Right kidney (tissue), 9 donors: ENCODE results near the gene SLC2A4RG.

Experiments used
- DNase-seq: peaks from one replicate; pipeline ENCODE4 v3.0.0-alpha.2; 2016
- long read RNA-seq, 8 donors: transcript quantifications; one replicate each; lab custom pipeline, GENCODE V29; 2026

SLC2A4RG gene
- long read RNA-seq, donor 1, transcript SLC2A4RG-201 (8 exons, 1,731 nt) = major isoform, 24 of 75 reads
- long read RNA-seq, donor 1, partial matches to known transcripts = 48 of 75 reads
- long read RNA-seq, donor 1, other reads (novel, unspliced or antisense) = 0 of 75 reads
- long read RNA-seq, donor 2, transcript SLC2A4RG-201 (8 exons, 1,731 nt) = major isoform, 29 of 49 reads
- long read RNA-seq, donor 2, partial matches to known transcripts = 19 of 49 reads
- long read RNA-seq, donor 2, other reads (novel, unspliced or antisense) = 0 of 49 reads
- long read RNA-seq, donor 3, transcript SLC2A4RG-201 (8 exons, 1,731 nt) = major isoform, 13 of 28 reads
- long read RNA-seq, donor 3, partial matches to known transcripts = 15 of 28 reads
- long read RNA-seq, donor 3, other reads (novel, unspliced or antisense) = 0 of 28 reads
- long read RNA-seq, donor 4, transcript SLC2A4RG-201 (8 exons, 1,731 nt) = major isoform, 13 of 43 reads
- long read RNA-seq, donor 4, partial matches to known transcripts = 29 of 43 reads
- long read RNA-seq, donor 4, other reads (novel, unspliced or antisense) = 0 of 43 reads
- long read RNA-seq, donor 5, transcript SLC2A4RG-201 (8 exons, 1,731 nt) = major isoform, 26 of 38 reads
- long read RNA-seq, donor 5, partial matches to known transcripts = 8 of 38 reads
- long read RNA-seq, donor 5, other reads (novel, unspliced or antisense) = 0 of 38 reads
- long read RNA-seq, donor 6, transcript SLC2A4RG-201 (8 exons, 1,731 nt) = major isoform, 26 of 60 reads
- long read RNA-seq, donor 6, partial matches to known transcripts = 33 of 60 reads
- long read RNA-seq, donor 6, other reads (novel, unspliced or antisense) = 0 of 60 reads
- long read RNA-seq, donor 7, transcript SLC2A4RG-208 (2 exons, 502 nt) = minor isoform, 5 of 112 reads
- long read RNA-seq, donor 7, transcript SLC2A4RG-201 (8 exons, 1,731 nt) = major isoform, 13 of 112 reads
- long read RNA-seq, donor 7, partial matches to known transcripts = 91 of 112 reads
- long read RNA-seq, donor 7, other reads (novel, unspliced or antisense) = 0 of 112 reads
- long read RNA-seq, donor 8, transcript SLC2A4RG-201 (8 exons, 1,731 nt) = major isoform, 23 of 54 reads
- long read RNA-seq, donor 8, partial matches to known transcripts = 29 of 54 reads
- long read RNA-seq, donor 8, other reads (novel, unspliced or antisense) = 0 of 54 reads

DNA sequence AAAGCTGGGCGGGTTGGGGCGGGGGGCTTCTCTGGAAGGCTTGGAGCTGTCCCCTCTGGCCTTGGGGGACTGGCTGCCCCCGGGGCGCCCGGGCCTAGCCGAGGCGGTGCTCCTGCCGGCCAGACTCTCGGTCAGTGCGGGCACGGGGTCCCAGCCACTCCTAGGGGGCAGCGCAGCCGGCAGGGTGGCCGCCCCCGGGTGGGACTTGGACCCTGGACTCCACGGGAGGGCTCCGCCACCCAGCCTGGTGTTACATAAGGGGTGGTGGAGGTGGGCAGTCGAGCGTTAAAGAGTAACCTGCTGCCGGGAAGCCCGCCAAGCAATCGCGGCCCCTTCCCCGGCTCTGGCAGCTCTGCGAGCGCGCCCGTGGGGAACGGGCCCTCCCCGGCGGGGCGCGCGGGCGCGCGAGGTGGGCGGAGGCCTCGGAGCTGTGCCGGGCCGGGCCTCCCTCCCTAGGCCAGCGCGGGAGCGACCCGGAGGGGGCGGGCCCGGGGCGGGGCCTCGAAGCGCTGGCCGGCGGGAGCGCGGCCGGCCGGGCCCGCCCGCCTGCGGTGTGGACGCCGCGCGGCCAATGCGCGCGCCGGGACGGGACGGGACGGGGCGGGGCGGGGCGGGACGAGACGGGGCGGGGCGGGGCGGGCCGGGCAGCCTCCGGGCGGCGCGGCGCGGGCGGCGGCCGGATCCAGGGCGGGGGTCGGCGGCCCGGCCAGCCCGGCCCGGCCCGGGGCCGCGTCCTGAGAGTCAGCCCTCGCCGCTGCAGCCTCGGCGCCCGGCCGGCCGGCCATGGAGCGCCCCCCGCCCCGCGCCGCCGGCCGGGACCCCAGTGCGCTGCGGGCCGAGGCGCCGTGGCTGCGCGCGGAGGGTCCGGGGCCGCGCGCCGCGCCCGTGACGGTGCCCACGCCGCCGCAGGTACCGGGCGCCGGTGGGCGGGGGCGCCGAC is at the start of gene SLC2A4RG:
Gene SLC2A4RG (plus strand): TSS at position 647 of the 940 bp plus-strand sequence. CDS start 137 bp downstream, at position 784.
- DNase-seq = peak; percentile 89

- DNase-seq = no peak
Measured at GRCh38 chr20:63690003-63690897, 49.3 kb upstream of the SLC2A4RG start.

GRCh38 chr20:63690898-63691710 is 48.5 kb upstream of the SLC2A4RG start:
- DNase-seq = no peak

DNA sequence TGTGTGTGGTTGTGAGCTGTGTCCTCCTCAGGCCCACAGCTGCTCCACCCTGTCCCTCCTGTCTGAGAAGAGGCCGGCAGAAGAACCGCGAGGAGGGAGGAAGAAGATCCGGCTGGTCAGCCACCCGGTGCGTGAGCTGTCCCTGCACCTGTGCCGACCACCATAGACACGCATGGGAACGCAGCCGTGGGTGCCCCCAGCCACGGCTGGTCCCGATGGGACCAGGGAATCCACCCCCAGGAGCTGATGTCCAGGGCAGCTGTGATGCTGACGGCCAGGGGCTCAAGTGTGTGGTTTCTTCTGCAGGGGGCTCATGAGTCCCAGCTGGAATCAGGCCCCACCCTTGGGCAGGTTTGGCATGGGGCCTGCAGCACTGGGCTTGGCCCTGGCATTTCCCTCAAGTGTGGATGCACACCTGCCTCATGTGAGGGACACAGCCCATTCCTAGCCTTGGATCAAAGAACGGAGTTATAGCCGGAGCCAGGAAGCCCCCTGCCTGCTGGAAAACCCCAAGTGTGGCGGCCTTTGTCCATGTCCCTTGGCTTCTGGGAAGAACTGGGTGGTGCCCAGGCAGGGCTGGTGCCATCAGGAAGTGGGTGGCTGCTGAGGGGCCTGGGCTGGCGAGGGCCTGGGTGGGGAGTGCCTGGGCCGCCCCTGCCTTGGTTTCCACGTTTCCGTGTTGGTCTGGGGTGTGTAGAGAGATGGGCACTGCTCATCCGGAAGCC is 47.7 kb upstream of the SLC2A4RG start:
- DNase-seq = no peak

DNA sequence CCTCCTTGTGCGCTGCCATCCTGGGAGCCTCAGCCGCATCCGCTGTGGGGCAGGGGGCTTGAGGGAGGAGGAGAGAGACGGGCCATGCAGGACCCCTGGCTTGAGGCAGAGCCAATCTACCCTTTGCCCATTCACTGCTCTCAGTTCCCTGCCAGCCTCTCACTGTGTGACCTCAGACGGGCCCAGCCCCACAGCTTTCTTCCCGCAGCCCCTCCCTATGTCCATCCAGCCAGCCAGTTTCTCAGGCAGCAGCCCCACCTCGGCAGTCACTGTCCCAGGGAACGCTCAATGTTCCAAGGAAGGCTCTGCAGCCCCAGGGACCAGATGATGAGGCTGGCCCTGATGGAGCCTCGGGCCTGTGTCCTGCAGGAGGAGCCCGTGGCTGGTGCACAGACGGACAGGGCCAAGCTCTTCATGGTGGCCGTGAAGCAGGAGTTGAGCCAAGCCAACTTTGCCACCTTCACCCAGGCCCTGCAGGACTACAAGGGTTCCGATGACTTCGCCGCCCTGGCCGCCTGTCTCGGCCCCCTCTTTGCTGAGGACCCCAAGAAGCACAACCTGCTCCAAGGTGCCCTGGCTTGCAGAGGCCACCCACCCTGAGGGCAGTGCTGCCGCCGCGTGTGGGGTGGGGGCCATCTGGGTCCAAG is 47.0 kb upstream of the SLC2A4RG start:
- DNase-seq = no peak

GRCh38 chr20:63693083-63693732 is 46.4 kb upstream of the SLC2A4RG start:
- no peak for DNase-seq

DNA sequence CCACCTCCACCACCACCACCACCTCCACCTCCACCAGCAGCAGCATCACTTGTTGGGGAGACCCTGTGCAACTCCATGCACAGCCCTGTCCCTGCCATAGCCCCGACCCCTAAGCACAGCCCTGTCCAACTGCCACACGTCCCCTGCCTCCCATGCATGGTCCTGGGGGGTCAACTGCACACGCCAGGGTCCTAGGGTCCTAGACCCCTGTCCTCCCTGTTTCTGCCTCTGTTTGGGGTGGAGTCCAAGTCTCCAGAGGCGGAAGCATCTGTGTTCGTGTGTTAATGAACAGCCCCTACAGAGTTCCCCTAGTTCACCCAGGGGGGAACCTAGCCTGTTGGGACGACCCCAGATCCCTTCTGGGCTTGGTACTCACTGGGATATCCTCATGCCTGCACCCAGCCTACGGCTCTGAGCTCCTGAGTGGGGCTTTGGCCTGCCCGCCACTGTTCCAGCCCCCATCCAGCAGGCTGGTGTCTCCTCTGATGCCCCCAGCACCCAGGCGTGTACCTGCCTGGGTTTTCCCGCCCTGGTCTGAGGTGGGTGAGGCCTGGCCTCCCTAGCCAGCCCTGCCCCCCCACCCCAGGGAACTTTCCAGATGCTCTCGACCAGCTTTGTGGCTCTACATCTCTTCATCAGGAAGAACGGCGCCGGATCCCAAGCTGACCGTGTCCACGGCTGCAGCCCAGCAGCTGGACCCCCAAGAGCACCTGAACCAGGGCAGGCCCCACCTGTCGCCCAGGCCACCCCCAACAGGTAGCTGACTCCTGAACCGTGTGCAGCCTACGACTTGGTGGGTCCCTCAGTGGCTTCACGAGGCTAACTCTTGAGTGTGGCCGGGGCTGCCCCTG is 45.6 kb upstream of the SLC2A4RG start:
- no peak for DNase-seq

- no peak for DNase-seq
Measured at GRCh38 chr20:63694584-63695423, 44.8 kb upstream of the SLC2A4RG start.

GRCh38 chr20:63695424-63696305 is 43.9 kb upstream of the SLC2A4RG start:
- no peak for DNase-seq

GRCh38 chr20:63696306-63696627 is 43.3 kb upstream of the SLC2A4RG start:
- DNase-seq = no peak

GRCh38 chr20:63696628-63697356 is 42.8 kb upstream of the SLC2A4RG start, which contains the start of gene TNFRSF6B:
TNFRSF6B (plus strand) TSS chr20:63696652; CDS start chr20:63696768, 116 bp downstream.
- peak; percentile 68 for DNase-seq

GRCh38 chr20:63697357-63697867 is 42.2 kb upstream of the SLC2A4RG start:
- no peak for DNase-seq

DNA sequence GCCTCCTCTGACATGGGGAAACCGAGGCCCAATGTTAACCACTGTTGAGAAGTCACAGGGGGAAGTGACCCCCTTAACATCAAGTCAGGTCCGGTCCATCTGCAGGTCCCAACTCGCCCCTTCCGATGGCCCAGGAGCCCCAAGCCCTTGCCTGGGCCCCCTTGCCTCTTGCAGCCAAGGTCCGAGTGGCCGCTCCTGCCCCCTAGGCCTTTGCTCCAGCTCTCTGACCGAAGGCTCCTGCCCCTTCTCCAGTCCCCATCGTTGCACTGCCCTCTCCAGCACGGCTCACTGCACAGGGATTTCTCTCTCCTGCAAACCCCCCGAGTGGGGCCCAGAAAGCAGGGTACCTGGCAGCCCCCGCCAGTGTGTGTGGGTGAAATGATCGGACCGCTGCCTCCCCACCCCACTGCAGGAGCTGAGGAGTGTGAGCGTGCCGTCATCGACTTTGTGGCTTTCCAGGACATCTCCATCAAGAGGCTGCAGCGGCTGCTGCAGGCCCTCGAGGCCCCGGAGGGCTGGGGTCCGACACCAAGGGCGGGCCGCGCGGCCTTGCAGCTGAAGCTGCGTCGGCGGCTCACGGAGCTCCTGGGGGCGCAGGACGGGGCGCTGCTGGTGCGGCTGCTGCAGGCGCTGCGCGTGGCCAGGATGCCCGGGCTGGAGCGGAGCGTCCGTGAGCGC is 41.6 kb upstream of the SLC2A4RG start:
- no peak for DNase-seq
